Heart left ventricle (tissue), 16 donors: ENCODE measurements around the gene PDE11A. TPM values are rescaled to one million over a fixed set of nuclear protein-coding genes. Genes with fewer than 3 reads are reported as not detected.

ENCODE experiments used
- ATAC-seq, 4 donors: fragments of 200-7000 bp; cut with Tn5 transposase; one replicate each; pipeline ENCODE4 v1.9.1; 2020 to 2022; ENCODE audit warnings: moderate library complexity in 4 of 4, mild to moderate bottlenecking in 3 of 4, moderate number of reproducible peaks in 1 of 4
- DNase-seq, 5 donors: peaks; one replicate each; pipeline ENCODE4 v3.0.0-alpha.2; 2020
- H3K27ac ChIP-seq, 12 donors: fragments of 200-600 bp; sonication (generic) in 4 of 12; one replicate each; pipeline versions ENCODE4 v1.5.0 to v1.8.0; 2016 to 2022; ENCODE audit warnings: mild to moderate bottlenecking in 2 of 12
- H3K27me3 ChIP-seq, 9 donors: fragments of 200-600 bp; sonication (generic) in 2 of 9; one replicate each; pipeline versions ENCODE4 v1.5.1 to v1.8.0; 2016 to 2022; ENCODE audit warnings: mild to moderate bottlenecking in 3 of 9
- H3K36me3 ChIP-seq, 9 donors: fragments of 200-600 bp; sonication (generic) in 2 of 9; one replicate each; pipeline versions ENCODE4 v1.5.0 to v1.8.0; 2018 to 2022; ENCODE audit warnings: mild to moderate bottlenecking in 2 of 9
- H3K4me1 ChIP-seq, 12 donors: fragments of 200-600 bp; sonication (generic) in 4 of 12; one replicate each; pipeline versions ENCODE4 v1.5.0 to v1.8.0; 2016 to 2022; ENCODE audit warnings: mild to moderate bottlenecking in 3 of 12
- H3K4me3 ChIP-seq, 12 donors: fragments of 200-600 bp; sonication (generic) in 4 of 12; one replicate each; pipeline versions ENCODE4 v1.5.0 to v1.8.0; 2017 to 2022; ENCODE audit warnings: mild to moderate bottlenecking in 9 of 12, moderate library complexity in 4 of 12
- H3K9me3 ChIP-seq, 12 donors: fragments of 200-600 bp; sonication (generic) in 4 of 12; one replicate each; pipeline versions ENCODE4 v1.5.0 to v1.8.0; 2016 to 2022; ENCODE audit warnings: mild to moderate bottlenecking in 1 of 12
- CTCF ChIP-seq, 12 donors: fragments of 200-600 bp; sonication (generic) in 4 of 12; IDR thresholded peaks; one replicate each; pipeline versions ENCODE4 v1.5.0 to v1.8.0; 2018 to 2022; ENCODE audit warnings: antibody characterized with exemption in 12 of 12, mild to moderate bottlenecking in 5 of 12
- POLR2A ChIP-seq, 2 donors: fragments of 450-650 bp; IDR thresholded peaks; one replicate each; pipeline ENCODE4 v1.6.1; 2017; ENCODE audit warnings: antibody characterized with exemption in 2 of 2, mild to moderate bottlenecking in 2 of 2, moderate library complexity in 2 of 2
- WGBS, 4 donors: extraction: QIAGEN DNeasy Blood & Tissue Kit in 2 of 4; methylation state at CpG; one replicate each; pipeline versions ENCODE4 v1.1.5 to v1.1.7; 2013 to 2018; 5-methylcytosine and 5-hydroxymethylcytosine counted together
- intact Hi-C, 10 donors: fragments of 100-400 bp; cut with DNase I; formaldehyde crosslinking; loops; one replicate each; pipeline versions ENCODE4 v1.11.1 to v1.14.2; 2022
- polyA plus RNA-seq, 2 donors: library from polyadenylated mRNA; stranded (reverse); fragments of 200-250 nt; gene quantifications; one replicate each; pipeline ENCODE4 v1.2.3, GENCODE V29; 2013
- total RNA-seq, 9 donors: library from RNA; depleted of rRNA in 2 of 9; stranded (reverse); fragments of >200 nt in 2 of 9; fragmentation: NEBNext Ultra II Directional in 3 of 9; extraction: Animal tissue kit (Norgen Biotek cat#: 25700) in 3 of 9; gene quantifications; one replicate each; pipeline versions ENCODE4 v1.1.0 to v1.2.4, GENCODE V29; 2016 to 2023
- donor health status: ischemic (EF 13 %, LVEDD 7.1; RV severe dilation, severe dysfunction).
- donor health status: healthy with polysubstance abuse.
- donor health status: DM: no; HTN: yes; CAD: no.
- donor health status: DM: no; HTN: no; CAD: no.
- donor health status: ischemic (EF 25% LVEDD 6.9; RV normal size, moderate dysfunction).
- donor health status: ischemic (EF 25% LVEDD 5.7; RV mildly dilated, moderate dysfunction).
- donor health status: healthy.
- donor health status: DM: yes; HTN: yes; CAD: no.
- donor health status: ischemic (EF 35%, LVEDD 5.7; RV mildly dilated, moderate dysfunction).
- donor health status: nonischemic (EF 11% LVEDD 7.7; RV severe dilation, severe dysfunction).
- donor health status: DM: yes; HTN: yes; CAD: no.
- donor health status: PGD.
- donor health status: ischemic (EF 29% LVEDD 5.4; RV normal size, mild dysfunction).
- donor health status: nonischemic (EF 23%, LVEDD 6.1; RV moderate dilation, normal function).

Gene PDE11A
- total and polyA plus RNA-seq, 11 donors: 0.24 to 2.9 (median 0.88) TPM

- TF ChIP-seq CTCF (IDR thresholded peaks at IDR 0.05) (peak; percentile 54 to 80 (median 64)), POLR2A (IDR thresholded peaks at IDR 0.05) (no peak)
- peak in 2 of 4 donors; percentile 41 to 66 for ATAC-seq
- Histone ChIP-seq H3K36me3 (no peaks in the 10 kb centered on the region), H3K9me3 (no peaks in the 10 kb centered on the region), H3K4me3 (no peak overlapping the region), H3K27me3 (no peaks in the 10 kb centered on the region), H3K27ac (no peak overlapping the region), H3K4me1 (peaks cover 0 to 19% (median 5%) of the 10 kb centered on the region in 12 donors)
- 35 to 43% (median 41%) methylated on average over 12 of the region's 12 CpGs for WGBS, 4 donors
- peak in 4 of 5 donors; percentile 15 to 64 (median 32) for DNase-seq
- intact Hi-C loops: loop anchor here in 2 of 10 donors (2.0 to 10.0 kb wide), 2 partner anchors 107 to 111 kb away; no protein-coding TSS in a partner anchor
Observed at GRCh38 chr2:177906041-177906718, 166.4 kb downstream of the PDE11A start.

- H3K36me3 ChIP-seq: no peaks in the 10 kb centered on the region
- H3K4me3 ChIP-seq: no peak overlapping the region
- H3K27me3 ChIP-seq: no peaks in the 10 kb centered on the region
- no peak for DNase-seq
- 76 to 100% (median 90%) methylated on average over 2 of the region's 2 CpGs for WGBS, 4 donors
- intact Hi-C loops: loop anchor here in 2 of 10 donors (2.0 to 10.0 kb wide), 2 partner anchors 107 to 111 kb away; no protein-coding TSS in a partner anchor
- H3K4me1 ChIP-seq: peaks cover 0 to 19% (median 5%) of the 10 kb centered on the region in 12 donors
- ATAC-seq: no peak
- H3K27ac ChIP-seq: no peak overlapping the region
- no peak for TF ChIP-seq CTCF (IDR thresholded peaks at IDR 0.05)
- TF ChIP-seq POLR2A (IDR thresholded peaks at IDR 0.05): no peak
- H3K9me3 ChIP-seq: no peaks in the 10 kb centered on the region
Observed at GRCh38 chr2:177905640-177906039, 166.9 kb downstream of the PDE11A start.

GRCh38 chr2:177902395-177903163, 170.0 kb downstream of the PDE11A start:
- Histone ChIP-seq H3K9me3 (no peaks in the 10 kb centered on the region), H3K36me3 (no peaks in the 10 kb centered on the region), H3K4me1 (peaks cover 0 to 19% (median 5%) of the 10 kb centered on the region in 12 donors), H3K27ac (peak overlapping the region; percentile 50 to 90 (median 74)), H3K4me3 (no peak overlapping the region), H3K27me3 (no peaks in the 10 kb centered on the region)
- peak in 2 of 5 donors; percentile 12 to 22 for DNase-seq
- intact Hi-C loops: loop anchor here in 1 of 10 donors (10.0 kb wide), 1 partner anchor 108 kb away; no protein-coding TSS in a partner anchor
- 11 to 15% (median 13%) methylated on average over 2 of the region's 2 CpGs for WGBS, 4 donors
- TF ChIP-seq POLR2A (IDR thresholded peaks at IDR 0.05): no peak
- TF ChIP-seq CTCF (IDR thresholded peaks at IDR 0.05): no peak
- peak; percentile 59 to 87 (median 78) for ATAC-seq

GRCh38 chr2:177900082-177900481, 172.5 kb downstream of the PDE11A start:
- TF ChIP-seq POLR2A (IDR thresholded peaks at IDR 0.05) (no peak), CTCF (IDR thresholded peaks at IDR 0.05) (no peak)
- no peak for DNase-seq
- no peak overlapping the region for H3K27ac ChIP-seq
- no peaks in the 10 kb centered on the region for H3K9me3 ChIP-seq
- H3K4me3 ChIP-seq: no peak overlapping the region
- H3K4me1 ChIP-seq: peaks cover 0 to 19% (median 5%) of the 10 kb centered on the region in 12 donors
- no peak for ATAC-seq
- H3K27me3 ChIP-seq: no peaks in the 10 kb centered on the region
- no peaks in the 10 kb centered on the region for H3K36me3 ChIP-seq
- intact Hi-C loops: loop anchor here in 1 of 10 donors (10.0 kb wide), 1 partner anchor 105 kb away; no protein-coding TSS in a partner anchor
